HG03095 (cell line): ENCODE data around the gene PRKAR2A.
"Not testable (repeated sequence)": the region's sequence is repeated elsewhere in the genome, so short reads cannot be mapped to it uniquely, and the experiment has no call there.

ENCODE experiments used
- ATAC-seq: cut with Tn5 transposase; IDR thresholded peaks from one replicate; pipeline ENCODE4 v1.9.1; 2021; ENCODE audit warnings: moderate library complexity; ENCODE audit not compliant: unreplicated experiment

The PRKAR2A gene

DNA sequence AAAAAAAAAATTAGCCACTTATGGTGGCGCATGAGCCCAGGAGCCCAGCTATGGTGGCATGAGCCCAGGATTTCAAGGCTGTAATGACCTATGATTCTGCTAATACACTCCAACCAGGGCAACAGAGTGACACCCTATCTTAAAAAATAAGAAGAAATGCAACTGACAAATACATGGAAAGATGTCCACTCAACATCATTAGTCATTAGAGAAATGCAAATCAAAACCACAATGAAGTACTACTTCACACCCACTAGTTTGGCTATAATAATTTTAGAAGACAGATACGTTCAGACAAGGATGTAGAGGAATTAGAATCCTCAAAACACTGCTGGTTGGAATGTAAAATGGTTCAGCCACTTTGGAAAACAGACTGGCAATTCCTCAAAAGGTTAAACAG lies 10.5 kb downstream of the PRKAR2A start:
- ATAC-seq, result no peak

DNA sequence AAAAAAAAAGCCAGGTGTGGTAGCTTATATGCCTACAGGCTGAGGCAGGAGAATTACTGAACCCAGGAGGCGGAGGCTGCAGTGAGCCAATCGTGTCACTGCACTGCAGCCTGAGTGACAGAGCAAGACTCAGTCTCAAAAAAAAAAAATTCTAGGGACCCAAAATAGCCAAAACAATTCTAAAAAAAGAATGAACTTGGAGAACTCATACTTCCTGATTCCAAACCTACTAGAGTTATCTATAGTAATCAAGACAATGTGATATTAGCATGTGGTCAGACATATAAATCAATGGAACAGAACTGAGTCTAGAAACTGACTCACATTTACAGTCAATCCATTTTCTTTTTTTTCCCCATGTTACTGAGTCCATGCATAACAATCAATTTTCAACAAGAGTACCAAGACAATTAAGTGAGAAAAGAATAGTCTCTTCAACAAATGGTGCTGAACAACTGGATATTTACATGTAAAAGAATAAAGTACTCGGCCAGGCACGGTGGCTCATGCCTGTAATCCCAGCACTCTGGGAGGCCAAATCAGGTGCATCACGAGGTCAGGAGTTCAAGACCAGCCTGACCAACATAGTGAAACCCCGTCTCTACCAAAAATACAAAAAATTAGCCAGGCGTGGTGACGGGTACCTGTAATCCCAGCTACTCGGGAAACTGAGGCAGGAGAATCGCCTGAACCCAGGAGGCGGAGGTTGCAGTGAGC lies 11.9 kb downstream of the PRKAR2A start:
- ATAC-seq, result no peak

DNA sequence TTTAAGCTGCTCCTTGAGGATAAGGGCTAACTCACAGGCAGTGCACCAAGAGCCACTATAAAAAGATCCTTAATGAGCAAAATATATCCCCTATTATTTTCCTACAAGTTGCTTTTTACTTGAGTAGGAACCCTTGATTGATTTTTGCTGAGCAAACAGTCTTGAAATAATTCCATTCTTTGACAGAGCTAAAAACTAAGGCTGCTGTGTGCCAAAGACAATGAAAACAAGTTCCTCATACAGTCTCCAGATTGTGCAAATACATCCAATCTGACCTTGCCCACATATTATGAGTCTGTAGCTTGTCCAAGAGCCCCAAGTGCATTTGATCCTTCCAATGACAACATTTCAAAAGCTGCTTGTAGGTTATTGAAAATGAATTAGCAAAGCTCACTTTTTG lies 15.0 kb downstream of the PRKAR2A start:
- no peak for ATAC-seq

DNA sequence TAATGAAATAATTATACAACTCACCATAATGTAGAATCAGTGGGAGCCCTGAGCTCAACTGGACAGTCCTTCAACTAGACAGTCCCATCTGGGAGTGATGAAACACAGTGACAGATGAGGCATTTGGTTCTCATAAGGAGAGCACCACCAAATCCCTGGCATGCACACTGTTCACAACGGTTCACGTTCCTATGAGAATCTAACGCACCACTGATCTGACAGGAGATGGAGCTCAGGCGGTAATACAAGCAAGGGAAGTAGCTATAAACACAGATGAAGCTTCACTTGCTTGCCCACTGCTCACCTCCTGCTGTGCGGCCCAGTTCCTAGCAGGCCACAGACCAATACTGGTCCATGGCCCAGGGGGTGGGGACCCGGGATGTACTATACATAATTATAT lies 17.0 kb downstream of the PRKAR2A start:
- no peak for ATAC-seq

DNA sequence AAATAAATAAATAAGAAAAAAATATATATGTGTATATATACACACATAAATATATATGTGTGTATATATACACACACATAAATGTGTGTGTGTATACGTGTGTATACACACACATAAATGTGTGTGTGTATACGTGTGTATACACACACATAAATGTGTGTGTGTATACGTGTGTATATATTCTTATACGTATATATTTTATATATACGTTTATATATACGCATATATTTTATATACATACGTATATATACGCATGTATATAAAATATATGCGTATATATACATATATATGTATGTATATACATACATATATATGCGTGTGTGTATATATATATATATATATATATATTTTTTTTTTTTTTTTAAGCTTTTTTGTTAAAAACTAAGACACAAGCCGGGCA lies 18.1 kb downstream of the PRKAR2A start:
- ATAC-seq, result not testable (repeated sequence)

DNA sequence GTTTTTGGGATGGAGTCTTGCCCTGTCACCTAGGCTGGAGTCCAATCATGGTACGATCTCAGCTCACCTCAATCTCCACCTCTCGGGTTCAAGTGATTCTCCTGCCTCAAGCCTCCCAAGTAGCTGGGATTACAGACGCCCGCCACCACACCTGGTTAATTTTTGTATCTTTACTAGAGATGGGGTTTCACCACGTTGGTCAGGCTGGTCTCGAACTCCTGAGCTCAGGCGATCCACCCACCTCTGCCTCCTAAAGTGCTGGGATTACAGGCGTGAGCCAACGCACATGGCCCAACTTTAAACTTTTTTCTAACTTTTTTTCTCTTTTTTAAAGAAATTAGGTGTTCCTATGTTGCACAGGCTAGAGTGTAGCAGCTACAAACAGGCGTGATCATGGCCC lies 19.8 kb downstream of the PRKAR2A start:
- not testable (repeated sequence) for ATAC-seq

DNA sequence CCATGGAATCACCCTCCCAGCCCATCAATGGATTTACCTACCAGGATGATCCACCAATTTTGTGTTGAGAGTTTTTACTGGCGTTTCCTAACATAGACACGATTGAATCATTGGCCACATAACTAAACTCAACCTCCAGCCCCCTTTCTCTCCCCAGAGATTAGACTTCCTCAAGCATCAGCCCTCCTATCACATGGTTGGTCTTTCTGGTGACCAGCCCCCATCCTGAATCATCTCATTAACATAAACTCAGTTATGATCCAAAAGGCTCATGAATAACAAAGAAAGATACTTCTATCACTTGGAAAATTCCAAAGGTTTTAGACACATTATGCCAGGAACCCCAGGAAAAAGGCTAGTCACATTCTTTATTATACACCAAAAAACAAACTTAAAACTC lies 21.2 kb downstream of the PRKAR2A start:
- no peak for ATAC-seq

DNA sequence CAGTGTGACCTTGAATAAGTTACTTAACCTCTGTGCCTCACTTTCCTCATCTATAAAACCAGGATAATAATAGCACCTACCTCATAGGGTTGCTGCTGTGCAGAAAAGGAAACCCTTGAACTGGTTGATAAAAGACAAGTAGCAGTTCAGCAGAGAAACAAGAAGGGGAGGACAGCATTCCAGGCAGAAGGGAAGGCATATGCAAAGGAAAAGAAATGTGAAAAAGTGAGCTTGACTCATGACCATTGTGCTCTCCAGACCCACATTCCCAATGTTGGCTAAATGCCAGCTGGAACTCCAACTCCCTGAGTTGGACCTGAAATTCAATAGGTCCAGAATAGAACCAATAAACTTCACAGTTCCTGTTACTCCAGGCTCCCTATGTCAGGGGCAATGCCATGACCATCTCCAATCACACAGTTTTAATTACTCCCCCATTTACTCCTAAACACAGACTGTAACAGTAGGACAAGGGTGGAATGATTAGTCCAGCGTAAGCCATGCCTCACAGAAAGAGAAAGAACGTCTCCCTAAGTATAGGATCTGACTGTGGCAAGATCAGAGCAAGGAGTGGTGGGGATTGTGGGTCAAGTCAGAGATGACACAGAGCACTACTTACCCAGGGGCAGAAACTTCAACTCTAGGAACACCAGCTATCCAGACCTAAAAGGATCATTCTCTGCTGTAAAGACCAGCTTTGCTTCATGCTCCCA lies 26.9 kb downstream of the PRKAR2A start:
- ATAC-seq, result no peak

DNA sequence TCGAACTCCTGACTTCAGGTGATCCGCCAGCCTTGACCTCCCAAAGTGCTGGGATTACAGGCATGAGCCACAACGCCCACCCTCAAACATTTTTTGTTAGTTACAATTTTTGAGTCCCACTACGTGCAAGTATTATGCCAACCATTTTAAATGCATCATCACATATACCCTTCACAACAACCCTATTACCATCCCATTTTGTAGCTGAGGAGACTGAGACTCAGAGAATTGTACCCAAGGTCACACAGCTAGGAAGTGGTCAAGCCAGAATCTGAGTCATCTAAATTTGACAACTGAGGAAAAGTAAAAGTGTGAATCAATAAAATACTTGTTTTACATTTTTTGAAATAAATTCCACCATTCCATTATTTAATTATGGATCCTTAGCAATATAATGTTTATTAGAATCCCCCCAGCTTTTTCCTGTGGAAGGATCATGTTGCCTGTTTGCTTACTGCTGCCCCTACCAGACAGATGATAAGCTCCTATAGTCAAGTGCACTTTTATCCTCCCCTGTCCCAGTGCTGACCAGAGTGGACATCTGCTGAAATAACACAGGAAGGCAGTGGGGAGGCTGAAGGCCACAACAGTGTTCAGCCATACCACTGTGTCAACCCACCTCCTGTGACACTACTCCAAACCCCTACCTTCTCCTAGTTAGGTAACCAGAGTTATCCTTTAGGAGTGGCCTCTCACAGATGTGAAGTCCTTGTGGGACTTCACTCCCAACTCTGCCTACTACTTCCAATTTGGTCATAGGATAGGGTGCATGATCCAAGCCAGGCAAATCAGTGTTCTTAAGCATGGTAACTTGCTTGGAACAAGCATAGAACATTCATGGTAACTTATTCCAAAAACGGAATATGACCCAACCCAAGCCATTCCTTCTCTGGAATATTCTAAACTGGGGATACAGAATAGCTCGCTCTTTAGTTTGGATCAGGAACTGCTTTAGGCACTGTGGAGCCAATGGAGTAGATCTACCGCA lies 28.1 kb downstream of the PRKAR2A start:
- no peak for ATAC-seq

DNA sequence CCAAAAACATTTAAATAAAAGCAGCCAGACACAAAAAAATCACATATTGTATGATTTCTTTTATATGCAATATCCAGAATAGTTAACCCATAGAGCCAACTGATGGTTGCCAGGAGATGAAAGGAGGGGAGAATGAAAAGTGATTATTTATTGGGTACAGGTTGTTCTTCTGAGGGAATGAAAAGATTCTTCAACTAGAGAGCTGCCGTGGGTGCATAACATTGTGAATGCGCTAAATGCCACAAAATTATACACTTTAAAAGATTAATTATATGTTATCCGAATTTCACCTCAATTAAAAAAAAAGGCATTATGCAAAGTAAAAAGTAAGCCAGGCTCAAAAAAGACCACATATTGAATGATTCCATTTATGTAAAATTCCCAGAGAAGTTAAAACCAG lies 36.1 kb downstream of the PRKAR2A start:
- no peak for ATAC-seq

DNA sequence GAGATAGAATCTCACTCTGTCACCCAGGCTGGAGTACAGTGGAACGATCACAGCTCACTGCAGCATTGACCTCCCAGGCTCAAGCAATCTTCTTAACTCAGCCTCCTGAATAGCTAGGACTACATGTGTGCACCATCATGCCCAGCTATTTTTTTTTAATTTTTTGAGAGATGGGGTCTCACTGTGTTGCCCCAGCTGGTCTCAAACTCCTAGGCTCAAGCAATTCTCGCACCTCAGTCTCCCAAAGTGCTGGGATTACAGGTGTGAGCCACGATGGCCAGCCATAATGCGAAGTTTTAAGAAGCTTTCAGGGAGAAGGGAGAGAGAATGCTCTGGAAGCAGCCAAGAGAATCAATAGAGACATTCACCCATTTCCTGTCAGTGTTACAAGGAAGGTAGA lies 42.7 kb downstream of the PRKAR2A start:
- ATAC-seq, result no peak

DNA sequence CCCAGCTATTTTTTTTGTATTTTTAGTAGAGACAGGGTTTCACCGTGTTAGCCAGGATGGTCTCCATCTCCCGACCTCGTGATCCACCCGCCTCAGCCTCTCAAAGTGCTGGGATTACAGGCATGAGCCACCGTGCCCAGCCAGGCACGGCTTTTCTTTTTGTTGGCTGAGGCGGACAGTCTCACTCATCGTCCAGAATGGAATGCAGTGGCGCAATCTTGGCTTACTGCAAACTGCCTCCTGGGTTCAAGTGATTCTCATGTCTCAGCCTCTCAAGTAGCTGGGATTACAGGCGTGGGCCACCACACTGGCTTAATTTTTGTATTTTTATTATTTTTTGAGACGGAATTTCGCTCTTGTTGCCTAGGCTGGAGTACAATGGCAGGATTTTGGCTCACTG lies 46.8 kb downstream of the PRKAR2A start:
- not testable (repeated sequence) for ATAC-seq

DNA sequence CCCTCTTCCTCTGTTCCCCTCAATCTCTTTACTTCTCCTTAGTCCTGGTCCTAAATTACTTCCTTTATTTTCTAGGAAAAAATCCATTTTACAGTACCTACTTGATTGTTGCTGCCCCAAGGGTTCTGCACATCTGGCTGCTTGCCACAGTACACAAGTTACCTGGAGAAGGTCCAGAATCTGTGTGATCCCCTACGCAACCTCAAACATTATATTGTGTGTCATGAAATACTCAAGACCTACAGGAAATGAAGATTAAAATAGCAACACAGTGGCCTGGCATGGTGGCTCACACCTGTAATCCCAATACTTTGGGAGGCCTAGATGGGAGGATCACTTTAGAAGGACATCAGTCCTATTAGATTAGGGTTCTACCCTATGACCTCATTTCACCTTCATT lies 48.7 kb downstream of the PRKAR2A start:
- ATAC-seq, result no peak

DNA sequence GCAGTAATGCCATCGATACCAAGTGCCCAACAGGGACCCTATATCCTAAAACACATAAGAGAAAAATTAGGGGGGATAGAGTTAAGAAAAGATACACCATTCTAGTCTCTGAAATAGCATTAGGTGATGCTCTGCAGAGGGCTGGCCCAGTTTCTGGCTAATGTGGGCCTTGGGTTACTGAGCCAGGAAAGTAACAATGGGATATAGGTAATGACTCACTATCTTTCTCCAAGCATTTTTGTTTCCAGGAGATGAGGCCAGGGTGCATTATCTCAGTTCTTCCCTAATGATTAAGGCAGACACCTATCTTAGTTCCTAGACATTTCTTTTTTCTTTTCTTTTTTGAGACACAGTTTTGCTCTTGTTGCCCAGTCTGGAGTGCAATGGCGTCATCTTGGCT lies 50.0 kb downstream of the PRKAR2A start:
- no peak for ATAC-seq

DNA sequence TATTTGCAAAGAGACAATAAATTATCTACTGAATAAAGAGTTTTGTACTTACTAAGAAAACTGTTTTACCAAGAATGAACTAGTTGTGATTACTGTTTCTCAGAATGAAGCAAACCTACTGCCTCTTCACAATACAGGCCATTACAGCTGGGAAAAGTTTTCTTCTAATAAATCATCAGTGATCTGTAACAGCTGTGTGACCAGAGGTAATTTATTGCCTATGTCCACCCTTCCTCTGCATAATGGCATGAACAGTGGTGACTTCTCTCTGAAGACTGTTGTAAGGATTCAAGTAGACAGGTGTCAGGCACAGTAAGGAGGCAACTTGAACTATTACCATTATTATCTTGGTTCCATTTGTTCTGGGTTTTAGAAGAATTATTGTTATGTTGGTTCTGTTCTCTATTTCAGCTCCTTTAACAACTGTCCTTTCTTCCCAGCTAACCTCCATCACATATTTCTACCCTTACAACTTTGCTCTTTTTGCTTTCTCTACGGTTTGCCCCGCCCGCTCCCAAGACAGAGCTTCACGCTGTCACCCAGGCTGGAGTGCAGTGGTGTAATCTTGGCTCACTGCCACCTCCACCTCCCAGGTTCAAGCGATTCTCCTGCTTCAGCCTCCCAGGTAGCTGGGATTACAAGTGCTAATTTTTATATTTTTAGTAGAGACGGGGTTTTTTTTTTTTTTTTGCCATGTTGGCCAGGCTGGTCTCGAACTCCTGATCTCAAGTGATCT lies 51.5 kb downstream of the PRKAR2A start:
- no peak for ATAC-seq

DNA sequence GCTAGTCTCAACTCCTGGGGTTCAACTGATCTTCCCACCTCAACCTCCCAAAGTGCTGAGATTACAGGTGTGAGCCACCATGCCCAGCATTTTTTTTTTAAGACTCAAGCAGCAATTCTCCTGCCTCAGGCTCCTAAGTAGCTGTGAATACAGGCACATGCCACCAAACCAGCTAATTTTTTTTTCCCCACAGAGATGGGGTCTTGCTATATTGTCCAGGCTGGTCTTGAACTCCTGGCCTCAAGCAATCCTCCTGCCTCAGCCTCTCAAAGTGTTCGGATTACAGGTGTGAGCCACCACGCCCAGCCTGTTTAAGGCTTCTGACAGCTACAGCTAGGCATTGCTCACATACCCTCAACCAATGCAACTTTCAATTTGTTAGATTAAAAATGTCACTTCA lies 54.2 kb downstream of the PRKAR2A start:
- ATAC-seq, result not testable (repeated sequence)

DNA sequence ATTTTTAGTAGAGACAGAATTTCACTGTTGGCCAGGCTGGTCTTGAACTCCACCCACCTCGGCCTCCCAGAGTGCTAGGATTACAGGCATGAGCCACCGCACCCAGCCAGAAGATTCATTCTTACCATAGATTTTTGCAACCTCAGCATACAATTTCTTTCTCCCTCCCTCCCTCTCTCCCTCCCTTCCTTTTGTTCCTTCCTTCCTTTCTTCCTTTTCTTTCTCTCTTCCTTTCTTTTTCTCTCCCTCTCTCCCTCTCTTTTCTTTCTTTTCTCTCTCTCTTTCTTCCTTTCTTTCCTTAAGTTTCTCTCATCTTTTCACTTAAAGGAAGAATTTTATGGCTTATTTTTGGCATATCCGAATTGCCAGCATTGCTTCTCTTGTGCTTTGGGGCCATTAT lies 58.0 kb downstream of the PRKAR2A start:
- ATAC-seq, result no peak

DNA sequence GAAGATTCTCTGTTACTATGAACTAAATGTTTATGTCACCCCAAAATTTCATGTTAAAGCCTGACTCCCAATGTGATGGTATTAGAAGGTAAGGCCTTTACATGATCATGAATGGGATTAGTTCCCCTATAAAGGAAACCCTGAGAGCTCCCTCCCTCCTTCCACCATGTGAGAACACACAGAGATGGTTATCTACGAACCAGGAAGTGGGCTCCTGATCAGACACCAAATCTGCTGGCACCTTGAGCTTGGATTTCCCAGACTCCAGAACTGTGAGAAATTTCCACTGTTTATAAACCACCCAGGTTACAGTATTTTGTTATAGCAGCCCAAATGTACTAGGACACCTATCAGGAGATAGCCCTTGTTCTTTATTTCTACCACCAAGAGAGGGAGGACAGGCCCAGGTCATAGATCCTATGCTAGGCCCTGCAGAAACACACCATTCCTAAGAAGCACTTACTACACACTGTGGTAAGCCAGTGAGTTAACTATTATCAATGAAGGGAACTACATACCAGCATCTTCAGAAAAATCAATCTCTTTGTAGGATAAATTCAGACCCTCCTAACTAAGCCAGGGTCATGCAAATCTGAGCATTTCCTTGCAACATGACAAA lies 59.0 kb downstream of the PRKAR2A start:
- ATAC-seq, result no peak

DNA sequence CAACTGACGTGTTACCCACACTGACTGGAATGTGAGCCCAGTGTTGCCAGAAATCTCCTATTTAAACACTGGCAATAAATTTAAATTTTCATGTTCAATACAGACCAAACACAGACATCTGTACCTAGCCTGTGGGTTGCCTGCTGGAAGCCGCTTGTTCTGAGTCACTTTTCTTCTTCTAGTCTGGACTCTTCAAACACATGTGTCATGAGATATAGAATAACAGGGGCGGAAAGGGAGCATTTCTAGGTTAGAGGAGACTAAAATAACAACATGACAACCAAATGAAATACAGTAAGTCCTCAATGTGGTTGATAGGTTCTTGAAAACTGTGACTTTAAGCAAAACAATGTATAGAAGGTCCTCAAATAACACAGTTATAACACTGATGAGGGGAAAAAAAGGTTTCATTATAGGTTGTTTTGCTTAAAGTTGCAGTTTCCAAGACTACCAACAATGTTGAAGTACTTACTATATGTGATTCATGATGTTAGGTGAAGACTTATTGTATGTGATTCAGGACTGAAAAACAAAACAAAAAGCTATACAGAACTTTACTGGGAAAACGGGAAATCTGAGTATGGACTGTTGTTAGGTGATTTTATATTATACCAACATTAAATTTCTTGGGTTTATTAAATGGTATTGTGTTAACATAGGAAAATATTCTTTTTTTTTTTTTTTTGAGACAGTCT lies 63.1 kb downstream of the PRKAR2A start:
- ATAC-seq, result no peak

DNA sequence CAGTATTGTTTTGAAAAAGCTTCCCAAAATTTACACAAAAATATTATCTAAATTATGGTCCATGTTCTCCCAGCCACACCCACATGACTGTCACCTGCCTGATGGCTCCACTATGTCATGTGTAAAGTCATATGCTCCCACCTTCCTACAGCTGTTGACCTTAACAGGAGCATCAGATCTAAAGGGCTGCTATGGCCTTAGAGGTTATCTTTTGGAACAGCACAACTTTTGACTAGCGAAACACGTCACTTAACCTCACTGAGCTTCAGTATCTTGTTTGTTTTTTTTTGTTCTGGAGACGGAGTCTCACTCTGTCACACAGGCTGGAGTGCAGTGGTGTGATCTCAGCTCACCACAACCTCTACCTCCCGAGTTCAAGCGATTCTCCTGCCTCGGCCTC lies 64.4 kb downstream of the PRKAR2A start:
- ATAC-seq, result no peak
